HepG2 (cell line): ENCODE data around the gene NUDT7. TPM values are rescaled to one million over a fixed set of nuclear protein-coding genes. Genes with fewer than 3 reads are reported as not detected.

Experiments used
- ATAC-seq: fragments of 200-7000 bp; cut with Tn5 transposase; 3 replicates; pipeline ENCODE4 v1.9.1; 2020; ENCODE audit warnings: mild to moderate bottlenecking, moderate library complexity
- BruUV-seq: library from RNA; stranded (reverse); fragments of 400-500 nt; replicated peaks from 2 replicates; lab custom pipeline; 2021; lab: Mats Ljungman, UMichigan
- CTCF ChIA-PET: fragments of 300-600 bp; formaldehyde crosslinking; extraction: SDS; loops from one replicate; lab custom pipeline; 2021; ENCODE audit warnings: low total read pairs, inconsistent platforms, low intra/inter-chr PET ratio; lab: Yijun Ruan, JAX
- POLR2A ChIA-PET: fragments of 350-600 bp; sonication (Branson Sonifier 250); formaldehyde crosslinking; loops from one replicate; lab custom pipeline; 2020; ENCODE audit warnings: antibody characterized with exemption, inconsistent platforms; lab: Yijun Ruan, JAX
- DNase-seq: peaks from one replicate; pipeline ENCODE4 v3.0.0-alpha.2; 2015; ENCODE audit warnings: low spot score
- FAIRE-seq: peaks from 3 replicates; lab custom pipeline; 2011; peaks lifted over from hg19 to GRCh38; lab: Jason Lieb, UNC
- H2AFZ ChIP-seq: one replicate; pipeline ENCODE4 v1.6.1; 2011; ENCODE audit warnings: low read length, inconsistent platforms
- H3K27ac ChIP-seq: fragments of 300-600 bp; 3 replicates; pipeline ENCODE4 v1.8.0; 2011; ENCODE audit warnings: mixed run types, mild to moderate bottlenecking, mixed read lengths, low read length, inconsistent platforms; ENCODE audit not compliant: insufficient read depth; ENCODE audit errors: extremely low read length
- H3K27me3 ChIP-seq, 2 experiments: fragments of 200-600 bp in 1 of 2; 2 replicates in 1 of 2; 3 replicates in 1 of 2; pipeline versions ENCODE4 v1.6.0 to v1.8.0; 2011; ENCODE audit warnings: low read length in 2 of 2, mild to moderate bottlenecking in 2 of 2, moderate library complexity in 2 of 2, inconsistent platforms in 1 of 2; ENCODE audit not compliant: insufficient read depth in 2 of 2, control insufficient read depth in 1 of 2
- H3K36me3 ChIP-seq, 2 experiments: fragments of 200-600 bp in 1 of 2; replicated peaks in 1 of 2; 2 replicates in 1 of 2; 3 replicates in 1 of 2; pipeline versions ENCODE4 v1.5.1 to v1.8.0; 2011; ENCODE audit warnings: low read length in 2 of 2, inconsistent platforms in 1 of 2; ENCODE audit not compliant: insufficient read depth in 2 of 2, control insufficient read depth in 1 of 2
- H3K4me1 ChIP-seq: 2 replicates; pipeline ENCODE4 v1.5.1; 2012; ENCODE audit warnings: low read length, inconsistent platforms; ENCODE audit not compliant: insufficient read depth
- H3K4me2 ChIP-seq: 2 replicates; pipeline ENCODE4 v1.6.0; 2011; ENCODE audit warnings: low read depth, low read length, inconsistent platforms
- H3K4me3 ChIP-seq, 3 experiments: fragments of 200-600 bp in 1 of 3; sonication (generic), shearing (Covaris generic) in 1 of 3; replicated peaks in 1 of 3; 2 replicates each; pipeline ENCODE4 v1.5.1; 2011 to 2016; ENCODE audit warnings: low read length in 3 of 3, inconsistent platforms in 2 of 3, low read depth in 2 of 3, mild to moderate bottlenecking in 2 of 3, control low read depth in 1 of 3, mixed read lengths in 1 of 3; ENCODE audit not compliant: insufficient read depth in 1 of 3
- H3K79me2 ChIP-seq: one replicate; pipeline ENCODE4 v1.6.1; 2011; ENCODE audit warnings: low read length, inconsistent platforms; ENCODE audit not compliant: insufficient read depth
- H3K9ac ChIP-seq: 2 replicates; pipeline ENCODE4 v1.6.0; 2011; ENCODE audit warnings: mild to moderate bottlenecking, low read depth, low read length, inconsistent platforms; ENCODE audit not compliant: insufficient read depth
- H3K9me3 ChIP-seq: 2 replicates; pipeline ENCODE4 v1.5.1; 2012; ENCODE audit warnings: mild to moderate bottlenecking, low read length
- H4K20me1 ChIP-seq: 2 replicates; pipeline ENCODE4 v1.6.0; 2011; ENCODE audit warnings: inconsistent platforms, mild to moderate bottlenecking, low read length, moderate library complexity; ENCODE audit not compliant: insufficient read depth
- ARNT2 ChIP-seq: sonication (generic); formaldehyde crosslinking; IDR thresholded peaks from 2 replicates; pipeline ENCODE4 v1.8.0; 2022; ENCODE audit warnings: mild to moderate bottlenecking, low read depth, missing genetic modification reagents, moderate library complexity
- ARNTL ChIP-seq: sonication (generic); formaldehyde crosslinking; IDR thresholded peaks from 2 replicates; pipeline ENCODE4 v1.4.0; 2020; ENCODE audit warnings: mild to moderate bottlenecking, missing genetic modification reagents
- CEBPB ChIP-seq: IDR thresholded peaks from 2 replicates; pipeline ENCODE4 v1.6.1; 2011; ENCODE audit warnings: low read depth, low read length, improper control_type of control experiment, borderline replicate concordance
- CENPT ChIP-seq: sonication (generic); formaldehyde crosslinking; IDR thresholded peaks from 2 replicates; pipeline ENCODE4 v1.8.0; 2022; ENCODE audit warnings: low read depth, mild to moderate bottlenecking, moderate library complexity, missing genetic modification reagents
- CERS6 ChIP-seq: sonication (generic); formaldehyde crosslinking; IDR thresholded peaks from 2 replicates; pipeline ENCODE4 v1.5.0; 2020; ENCODE audit warnings: missing genetic modification reagents
- ESRRA ChIP-seq: sonication (generic); formaldehyde crosslinking; IDR thresholded peaks from 2 replicates; pipeline ENCODE4 v1.5.1; 2020; ENCODE audit warnings: mild to moderate bottlenecking, low read depth, missing genetic modification reagents
- FIP1L1 ChIP-seq: fragments of 200-400 bp; formaldehyde crosslinking; IDR thresholded peaks from 2 replicates; pipeline ENCODE4 v1.6.1; 2018; ENCODE audit warnings: low read depth, mild to moderate bottlenecking, low read length, moderate library complexity, borderline replicate concordance; ENCODE audit not compliant: insufficient read depth
- FOXA1 ChIP-seq, 2 experiments: fragments of 450-650 bp in 1 of 2; sonication (generic) in 1 of 2; formaldehyde crosslinking in 1 of 2; IDR thresholded peaks; 2 replicates each; pipeline versions ENCODE4 v1.4.0 to v1.6.1; 2016 to 2020; ENCODE audit warnings: missing genetic modification reagents in 1 of 2
- GATAD2A ChIP-seq: IDR thresholded peaks from 2 replicates; pipeline ENCODE4 v1.6.1; 2016
- HDAC1 ChIP-seq: sonication (generic); formaldehyde crosslinking; IDR thresholded peaks from 2 replicates; pipeline ENCODE4 v1.5.1; 2020; ENCODE audit warnings: mild to moderate bottlenecking, missing genetic modification reagents
- HOMEZ ChIP-seq: IDR thresholded peaks from 2 replicates; pipeline ENCODE4 v1.6.1; 2016; ENCODE audit warnings: low read depth
- KLF15 ChIP-seq: sonication (generic); formaldehyde crosslinking; IDR thresholded peaks from 2 replicates; pipeline ENCODE4 v1.8.1; 2023; ENCODE audit warnings: borderline replicate concordance, mild to moderate bottlenecking, inconsistent platforms, missing genetic modification reagents, mixed read lengths
- ONECUT2 ChIP-seq: sonication (generic); formaldehyde crosslinking; IDR thresholded peaks from 2 replicates; pipeline ENCODE4 v1.4.0; 2020; ENCODE audit warnings: missing genetic modification reagents
- POGZ ChIP-seq: sonication (generic); formaldehyde crosslinking; IDR thresholded peaks from 2 replicates; pipeline ENCODE4 v1.4.0; 2020; ENCODE audit warnings: mild to moderate bottlenecking, missing genetic modification reagents
- TCF7 ChIP-seq: sonication (generic); IDR thresholded peaks from 2 replicates; pipeline ENCODE4 v1.6.1; 2016; ENCODE audit warnings: antibody characterized with exemption, low read depth
- ZBTB20 ChIP-seq: sonication (generic); formaldehyde crosslinking; IDR thresholded peaks from 2 replicates; pipeline ENCODE4 v1.8.1; 2023; ENCODE audit warnings: missing genetic modification reagents, low read depth, mild to moderate bottlenecking, borderline replicate concordance
- ZNF431 ChIP-seq: sonication (generic); formaldehyde crosslinking; IDR thresholded peaks from 2 replicates; pipeline ENCODE4 v1.9.0; 2022; ENCODE audit warnings: missing genetic modification reagents, low read depth, mild to moderate bottlenecking, borderline replicate concordance
- ZSCAN21 ChIP-seq: sonication (generic); formaldehyde crosslinking; IDR thresholded peaks from 2 replicates; pipeline ENCODE4 v1.8.0; 2022; ENCODE audit warnings: mild to moderate bottlenecking, missing genetic modification reagents, moderate library complexity, borderline replicate concordance
- ZSCAN29 ChIP-seq: sonication (generic); formaldehyde crosslinking; conservative IDR thresholded peaks from 2 replicates; pipeline ENCODE4 v1.4.0; 2020; ENCODE audit warnings: mild to moderate bottlenecking, missing genetic modification reagents
- ZZZ3 ChIP-seq: sonication (generic); formaldehyde crosslinking; IDR thresholded peaks from 2 replicates; pipeline ENCODE4 v1.4.0; 2020; ENCODE audit warnings: missing genetic modification reagents, mild to moderate bottlenecking, borderline replicate concordance
- WGBS: methylation state at CpG from one replicate; pipeline ENCODE4 v1.1.6; 2017; ENCODE audit warnings: low lambda C conversion rate; 5-methylcytosine and 5-hydroxymethylcytosine counted together
- in situ Hi-C: cut with HindIII; loops from 2 replicates; pipeline ENCODE4 v1.10.0; 2017; ENCODE audit warnings: low pct_unique_long_range_greater_than_20kb; ENCODE audit not compliant: extremely low pct_ligation_motif_present
- intact Hi-C: fragments of 100-400 bp; cut with micrococcal nuclease; formaldehyde crosslinking; loops from one replicate; pipeline ENCODE4 v1.10.0; 2022; ENCODE audit not compliant: unreplicated experiment
- polyA plus RNA-seq, 8 experiments: library from polyadenylated mRNA; depleted of rRNA in 3 of 8; stranded (reverse) in 7 of 8; unstranded in 1 of 8; fragments of >200 nt; fragmentation: Illumina TruSeq in 4 of 8; extraction: Trizol in 4 of 8; gene quantifications; 2 replicates each; pipeline versions ENCODE4 v1.2.1 to v1.2.3, GENCODE V29; 2011 to 2016; ENCODE audit warnings: low read depth in 4 of 8, missing spikeins in 1 of 8, mixed read lengths in 1 of 8; ENCODE audit not compliant: insufficient read depth in 1 of 8
- total RNA-seq, 5 experiments: library from RNA; depleted of rRNA; stranded (reverse); fragments of >200 nt; fragmentation: Illumina TruSeq; extraction: Trizol; gene quantifications; 2 replicates each; pipeline ENCODE4 v1.2.3, GENCODE V29; 2016; ENCODE audit warnings: low read depth in 1 of 5

Gene NUDT7
- total and polyA plus RNA-seq, 2 of the 13 experiments (the other 11 are each of a cell fraction or from before 2014, with no cell fraction given): 14.3 to 23.9 TPM

GRCh38 chr16:77732241-77732946 lies 10.1 kb downstream of the NUDT7 start (continued):
- 0 out of 2 replicates have a peak, but pooled peaks have one; percentile 39 for TF ChIP-seq GATAD2A (CRISPR knock-in tag)
- peak; percentile 54 for TF ChIP-seq POGZ (CRISPR knock-in tag)
- no peak for TF ChIP-seq ZZZ3
- TF ChIP-seq ZSCAN21 (CRISPR knock-in tag): no peak
- no peak for TF ChIP-seq FOXA1 (IDR thresholded peaks at IDR 0.05)
- TF ChIP-seq FOXA1 (CRISPR knock-in tag; IDR thresholded peaks at IDR 0.05): peak; percentile 77
- TF ChIP-seq CENPT (CRISPR knock-in tag): no peak
- peak; percentile 85 for TF ChIP-seq CEBPB
- TF ChIP-seq ZBTB20: 0 out of 2 replicates have a peak, but pooled peaks have one; percentile 28
- TF ChIP-seq HOMEZ (CRISPR knock-in tag): peak; percentile 68
- TF ChIP-seq ARNTL (CRISPR knock-in tag): peak; percentile 81
- TF ChIP-seq, all 625 proteins: peak for 26

GRCh38 chr16:77736879-77737278 lies 14.6 kb downstream of the NUDT7 start:
- no TSS peak for BruUV-seq
- in situ Hi-C loops (no loop called here), intact Hi-C loops (loop anchor here (2.0 kb wide), 1 partner anchor 14 kb away; the partner anchor contains the start of gene NUDT7)
- DNase-seq (peak; percentile 91), ATAC-seq (peak; percentile 97), FAIRE-seq (peak; percentile 36)
- Histone ChIP-seq H3K9ac (no peak overlapping the region), H4K20me1 (no peaks in the 10 kb centered on the region), H3K9me3 (0 out of 2 replicates have a peak, but pooled peaks cover 3% of the 10 kb centered on the region), H3K27me3 (no peaks in the 10 kb centered on the region), H3K79me2 (no peaks in the 10 kb centered on the region), H3K4me3 (no peak overlapping the region), H3K27ac (peak overlapping the region; percentile 68), H3K36me3 (no peaks in the 10 kb centered on the region; a peak in 1 of 5 replicates), H2AFZ (no peak overlapping the region), H3K4me2 (peak overlapping the region; percentile 20), H3K4me1 (peaks cover 42% of the 10 kb centered on the region)
- CTCF ChIA-PET: no interaction called here
- POLR2A ChIA-PET: interaction anchor here (0.8 to 1.9 kb wide), 3 partner anchors 12 to 15 kb away, joined by 3 to 10 read pairs (median 5); partner anchors contain the start of gene NUDT7
- 6% methylated on average over 1 of the region's 1 CpG for WGBS
- TF ChIP-seq KLF15 (CRISPR knock-in tag): no peak
- no peak for TF ChIP-seq ZSCAN29 (CRISPR knock-in tag)
- 0 out of 2 replicates have a peak, but pooled peaks have one; percentile 17 for TF ChIP-seq ARNT2 (CRISPR knock-in tag)
- 0 out of 2 replicates have a peak, but pooled peaks have one; percentile 28 for TF ChIP-seq ONECUT2 (CRISPR knock-in tag)
- TF ChIP-seq ESRRA (CRISPR knock-in tag): no peak
- TF ChIP-seq FIP1L1: no peak
- TF ChIP-seq TCF7: peak; percentile 36
- no peak for TF ChIP-seq CERS6 (CRISPR knock-in tag)
- TF ChIP-seq ZNF431 (CRISPR knock-in tag): no peak
- TF ChIP-seq HDAC1 (CRISPR knock-in tag): 0 out of 2 replicates have a peak, but pooled peaks have one; percentile 38
